ENCODE results near the gene TOP1. TPM values are rescaled to one million over a fixed set of nuclear protein-coding genes. Genes with fewer than 3 reads are reported as not detected.

Gene TOP1
- total RNA-seq, 4 donors from 2014 or later = 9.4 to 13.6 (median 12.2) TPM

- Histone ChIP-seq H3K27me3 (no peaks in the 10 kb centered on the region), H3K4me1 (peaks cover 14 to 19% of the 10 kb centered on the region in 2 donors), H3K9me3 (no peaks in the 10 kb centered on the region), H3K36me3 (peaks cover 0 to 67% of the 10 kb centered on the region in 2 donors), H3K27ac (peak overlapping the region in 1 of 4 donors; percentile 25), H3K4me3 (no peak overlapping the region)
- in situ Hi-C loops (cut with MboI; ENCODE audit: low sequenced_read_pairs in 4 of 4) = no loop called here
- ATAC-seq (no peak), DNase-seq (peak in 1 of 2 donors; percentile 5)
- intact Hi-C loops (cut with DNase I; ENCODE audit: low total_unique reads) = no loop called here
- TF ChIP-seq CTCF (IDR thresholded peaks at IDR 0.05 in 4 of 5, conservative IDR thresholded peaks at IDR 0.05 in 1 of 5) (no peak), POLR2A (IDR thresholded peaks at IDR 0.05) (no peak)
These were observed 139.9 kb downstream of the TOP1 start for GRCh38 chr20:41168281-41169161.

GRCh38 chr20:41169162-41169690, 140.6 kb downstream of the TOP1 start:
- Histone ChIP-seq H3K27ac (peak overlapping the region in 1 of 4 donors; percentile 78), H3K36me3 (peaks cover 0 to 67% of the 10 kb centered on the region in 2 donors), H3K27me3 (no peaks in the 10 kb centered on the region), H3K9me3 (no peaks in the 10 kb centered on the region), H3K4me3 (no peak overlapping the region), H3K4me1 (peaks cover 21 to 26% of the 10 kb centered on the region in 2 donors)
- no peak for ATAC-seq
- DNase-seq = peak in 1 of 2 donors; percentile 8
- in situ Hi-C loops (cut with MboI; ENCODE audit: low sequenced_read_pairs in 4 of 4) = no loop called here
- intact Hi-C loops (cut with DNase I; ENCODE audit: low total_unique reads) = no loop called here
- TF ChIP-seq CTCF (IDR thresholded peaks at IDR 0.05 in 4 of 5, conservative IDR thresholded peaks at IDR 0.05 in 1 of 5) = no peak
- no peak for TF ChIP-seq POLR2A (IDR thresholded peaks at IDR 0.05)

GRCh38 chr20:41169791-41170351, 141.2 kb downstream of the TOP1 start:
- DNase-seq (no peak), ATAC-seq (no peak)
- in situ Hi-C loops (cut with MboI; ENCODE audit: low sequenced_read_pairs in 4 of 4) = loop anchor here (5.0 to 10.0 kb wide), 3 partner anchors 55 to 172 kb away; partner anchors contain the start of gene LPIN3 (in 2 of the 4)
- no peaks in the 10 kb centered on the region for H3K27me3 ChIP-seq
- peak overlapping the region in 2 of 4 donors; percentile 68 to 78 for H3K27ac ChIP-seq
- H3K4me1 ChIP-seq = peaks cover 27 to 32% of the 10 kb centered on the region in 2 donors
- no peak overlapping the region for H3K4me3 ChIP-seq
- TF ChIP-seq POLR2A (IDR thresholded peaks at IDR 0.05) = no peak
- H3K36me3 ChIP-seq = peaks cover 0 to 66% of the 10 kb centered on the region in 2 donors
- H3K9me3 ChIP-seq = no peaks in the 10 kb centered on the region
- intact Hi-C loops (cut with DNase I; ENCODE audit: low total_unique reads) = loop anchor here (5.0 kb wide), 1 partner anchor 33 kb away; the partner anchor contains the start of gene PLCG1

- TF ChIP-seq POLR2A (IDR thresholded peaks at IDR 0.05) (no peak), CTCF (IDR thresholded peaks at IDR 0.05 in 4 of 5, conservative IDR thresholded peaks at IDR 0.05 in 1 of 5) (no peak)
- ATAC-seq (no peak), DNase-seq (peak in 1 of 2 donors; percentile 6)
- Histone ChIP-seq H3K27ac (peak overlapping the region; percentile 68 to 80 (median 74)), H3K36me3 (peaks cover 0 to 59% of the 10 kb centered on the region in 2 donors), H3K4me3 (no peak overlapping the region), H3K27me3 (no peaks in the 10 kb centered on the region), H3K4me1 (peaks cover 34 to 39% of the 10 kb centered on the region in 2 donors), H3K9me3 (no peaks in the 10 kb centered on the region)
- intact Hi-C loops (cut with DNase I; ENCODE audit: low total_unique reads) (loop anchor here (5.0 kb wide), 1 partner anchor 33 kb away; the partner anchor contains the start of gene PLCG1), in situ Hi-C loops (cut with MboI; ENCODE audit: low sequenced_read_pairs in 4 of 4) (loop anchor here (5.0 to 10.0 kb wide), 3 partner anchors 54 to 172 kb away; partner anchors contain the start of gene LPIN3 (in 2 of the 4))
These were observed 141.9 kb downstream of the TOP1 start for GRCh38 chr20:41170386-41171105.
